Kidney (tissue), 14 donors: ENCODE results near the gene SMOC1. TPM values are rescaled to one million over a fixed set of nuclear protein-coding genes. Genes with fewer than 3 reads are reported as not detected.

Experiments used
- DNase-seq, 5 donors: peaks; one replicate each; pipeline ENCODE4 v3.0.0-alpha.2; 2013 to 2020
- FAIRE-seq: peaks from 2 replicates; lab custom pipeline; 2012; peaks lifted over from hg19 to GRCh38; lab: Jason Lieb, UNC
- H3K27ac ChIP-seq, 2 donors: one replicate each; pipeline ENCODE4 v1.7.0; 2013; ENCODE audit warnings: low read depth in 2 of 2, low read length in 2 of 2, inconsistent platforms in 1 of 2
- H3K27me3 ChIP-seq: one replicate; pipeline ENCODE4 v1.7.1; 2013; ENCODE audit warnings: low read length, inconsistent platforms; ENCODE audit not compliant: control insufficient read depth, insufficient read depth
- H3K36me3 ChIP-seq, 3 donors: one replicate each; pipeline versions ENCODE4 v1.7.0 to v1.7.1; 2013; ENCODE audit warnings: low read length in 3 of 3, control low read depth in 1 of 3, inconsistent platforms in 1 of 3; ENCODE audit not compliant: insufficient read depth in 3 of 3, control insufficient read depth in 2 of 3
- H3K4me1 ChIP-seq, 3 donors: one replicate each; pipeline versions ENCODE4 v1.7.0 to v1.7.1; 2013; ENCODE audit warnings: low read length in 3 of 3, inconsistent platforms in 1 of 3, low read depth in 1 of 3; ENCODE audit not compliant: control insufficient read depth in 2 of 3, insufficient read depth in 2 of 3
- H3K4me3 ChIP-seq, 3 donors: one replicate each; pipeline versions ENCODE4 v1.7.0 to v1.8.1; 2013; ENCODE audit warnings: low read length in 3 of 3, control low read depth in 1 of 3, inconsistent platforms in 1 of 3
- H3K9ac ChIP-seq, 3 donors: one replicate each; pipeline versions ENCODE4 v1.7.0 to v1.7.1; 2013; ENCODE audit warnings: low read length in 3 of 3, control low read depth in 1 of 3, inconsistent platforms in 1 of 3
- H3K9me3 ChIP-seq, 3 donors: one replicate each; pipeline versions ENCODE4 v1.7.0 to v1.7.1; 2013; ENCODE audit warnings: low read length in 3 of 3, control low read depth in 1 of 3, inconsistent platforms in 1 of 3; ENCODE audit not compliant: control insufficient read depth in 2 of 3, insufficient read depth in 1 of 3
- intact Hi-C: fragments of 100-400 bp; cut with DNase I; formaldehyde crosslinking; loops from one replicate; pipeline ENCODE4 v1.11.1; 2022
- polyA plus RNA-seq: library from polyadenylated mRNA; stranded (reverse); fragments of 350-450 nt; fragmentation: Illumina TruSeq; extraction: RNeasy Lipid Tissue Mini Kit (QIAGEN cat#74804); gene quantifications from one replicate; pipeline ENCODE4 v1.2.3, GENCODE V29; 2014; ENCODE audit warnings: low read depth, low replicate concordance; ENCODE audit not compliant: insufficient read depth
- total RNA-seq: library from RNA; stranded (reverse); fragmentation: NEBNext Ultra II Directional; extraction: Animal tissue kit (Norgen Biotek cat#: 25700); gene quantifications from one replicate; pipeline ENCODE4 v1.2.1, GENCODE V29; 2021
- TF ChIP-seq, protein P1 (sequence below): IDR thresholded peaks from 3 replicates; pipeline ENCODE4 v1.5.1; 2012; ENCODE audit warnings: mild to moderate bottlenecking, moderate library complexity, borderline replicate concordance; ENCODE audit not compliant: insufficient read depth; ENCODE audit errors: extremely low read depth
- donor health status: control.
- donor health status: control.
- donor health status: control.
- donor health status: control.
- donor health status: control.
- donor health status: DM: yes; HTN: yes; CAD: no.
- donor health status: Normal renal cell carcinoma (clear cell type).

SMOC1 gene
- total and polyA plus RNA-seq, 2 donors from 2014 or later, result 1.2 to 2.8 TPM

DNA sequence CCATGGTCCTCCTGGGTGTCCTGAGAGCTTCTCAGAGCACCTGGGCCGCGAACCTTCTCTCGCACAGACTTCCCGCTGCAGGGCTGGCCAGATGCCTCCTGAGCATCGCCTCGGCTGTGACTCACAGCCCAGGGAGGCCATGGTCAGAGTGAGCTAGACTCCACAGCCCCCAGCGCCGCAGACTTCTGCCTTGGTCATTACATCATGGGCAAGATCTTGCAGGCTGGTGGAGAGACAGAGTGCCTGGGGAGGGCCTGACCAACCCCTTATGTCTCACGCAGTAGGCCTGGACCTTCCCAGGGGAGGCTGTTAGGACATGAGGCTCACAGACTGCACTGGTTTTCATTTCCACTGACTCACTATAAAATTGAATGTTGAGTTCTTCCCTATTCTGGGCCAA lies 41.8 kb downstream of the SMOC1 start:
- FAIRE-seq, result no peak
- TF ChIP-seq, protein P1, sequence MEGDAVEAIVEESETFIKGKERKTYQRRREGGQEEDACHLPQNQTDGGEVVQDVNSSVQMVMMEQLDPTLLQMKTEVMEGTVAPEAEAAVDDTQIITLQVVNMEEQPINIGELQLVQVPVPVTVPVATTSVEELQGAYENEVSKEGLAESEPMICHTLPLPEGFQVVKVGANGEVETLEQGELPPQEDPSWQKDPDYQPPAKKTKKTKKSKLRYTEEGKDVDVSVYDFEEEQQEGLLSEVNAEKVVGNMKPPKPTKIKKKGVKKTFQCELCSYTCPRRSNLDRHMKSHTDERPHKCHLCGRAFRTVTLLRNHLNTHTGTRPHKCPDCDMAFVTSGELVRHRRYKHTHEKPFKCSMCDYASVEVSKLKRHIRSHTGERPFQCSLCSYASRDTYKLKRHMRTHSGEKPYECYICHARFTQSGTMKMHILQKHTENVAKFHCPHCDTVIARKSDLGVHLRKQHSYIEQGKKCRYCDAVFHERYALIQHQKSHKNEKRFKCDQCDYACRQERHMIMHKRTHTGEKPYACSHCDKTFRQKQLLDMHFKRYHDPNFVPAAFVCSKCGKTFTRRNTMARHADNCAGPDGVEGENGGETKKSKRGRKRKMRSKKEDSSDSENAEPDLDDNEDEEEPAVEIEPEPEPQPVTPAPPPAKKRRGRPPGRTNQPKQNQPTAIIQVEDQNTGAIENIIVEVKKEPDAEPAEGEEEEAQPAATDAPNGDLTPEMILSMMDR, result no peak
- intact Hi-C loops, result no loop called here

DNA sequence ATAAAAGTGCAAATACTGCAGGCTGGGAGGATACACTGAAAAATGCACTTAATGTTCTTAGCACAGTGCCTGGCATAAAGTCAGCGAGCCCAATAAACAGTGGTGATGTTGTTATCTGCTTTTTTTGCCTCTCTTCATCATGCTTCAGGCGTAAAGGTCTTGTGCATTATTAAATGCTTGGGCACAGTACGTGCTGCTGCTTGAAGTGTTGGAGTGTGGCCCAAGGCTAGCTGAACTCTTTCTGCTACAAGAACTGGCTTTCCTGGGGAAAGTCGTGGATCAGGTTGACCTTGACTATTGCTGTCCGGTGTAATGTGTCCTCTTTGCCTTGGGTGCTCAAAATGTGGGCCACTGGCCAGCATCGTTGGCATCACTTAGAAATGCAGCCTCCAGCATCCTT lies 43.0 kb downstream of the SMOC1 start:
- DNase-seq (no peak), FAIRE-seq (no peak)
- TF ChIP-seq, protein P1, result no peak
- Histone ChIP-seq H3K27me3 (no peaks in the 10 kb centered on the region), H3K9me3 (no peaks in the 10 kb centered on the region), H3K9ac (no peak overlapping the region), H3K27ac (no peak overlapping the region), H3K36me3 (no peaks in the 10 kb centered on the region), H3K4me3 (no peak overlapping the region), H3K4me1 (no peaks in the 10 kb centered on the region)
- intact Hi-C loops, result no loop called here

More for the DNA sequence above, 41.8 kb downstream of the SMOC1 start:
- Histone ChIP-seq H3K36me3 (no peaks in the 10 kb centered on the region), H3K9me3 (no peaks in the 10 kb centered on the region), H3K27me3 (no peaks in the 10 kb centered on the region), H3K9ac (no peak overlapping the region), H3K27ac (no peak overlapping the region), H3K4me3 (no peak overlapping the region), H3K4me1 (no peaks in the 10 kb centered on the region)
- no peak for DNase-seq

DNA sequence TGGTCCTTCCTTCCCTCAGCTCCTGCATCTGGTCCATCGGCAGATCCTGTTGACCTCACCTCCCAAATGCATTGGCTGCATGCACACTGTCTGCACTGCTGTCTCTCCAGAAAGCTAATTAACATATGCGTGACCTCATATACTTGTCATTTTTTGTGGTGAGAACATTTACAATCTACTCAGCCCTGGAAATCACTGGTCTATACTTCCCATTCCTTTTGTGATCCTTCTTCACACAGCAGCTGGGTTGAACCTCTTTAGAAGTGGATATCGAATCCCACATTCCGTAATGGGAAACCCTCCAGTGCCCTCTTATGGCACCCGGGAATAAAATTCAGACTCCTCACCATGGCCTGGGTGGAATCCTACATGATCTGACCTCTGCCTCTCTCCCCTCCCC lies 45.0 kb downstream of the SMOC1 start:
- peak in 2 of 5 donors; percentile 37 to 44 for DNase-seq
- TF ChIP-seq, protein P1, result no peak
- no peak overlapping the region for H3K27ac ChIP-seq
- no peaks in the 10 kb centered on the region for H3K9me3 ChIP-seq
- no peak overlapping the region for H3K4me3 ChIP-seq
- intact Hi-C loops, result no loop called here
- H3K36me3 ChIP-seq, result no peaks in the 10 kb centered on the region
- no peak for FAIRE-seq
- H3K9ac ChIP-seq, result no peak overlapping the region
- H3K4me1 ChIP-seq, result no peaks in the 10 kb centered on the region
- H3K27me3 ChIP-seq, result no peaks in the 10 kb centered on the region

DNA sequence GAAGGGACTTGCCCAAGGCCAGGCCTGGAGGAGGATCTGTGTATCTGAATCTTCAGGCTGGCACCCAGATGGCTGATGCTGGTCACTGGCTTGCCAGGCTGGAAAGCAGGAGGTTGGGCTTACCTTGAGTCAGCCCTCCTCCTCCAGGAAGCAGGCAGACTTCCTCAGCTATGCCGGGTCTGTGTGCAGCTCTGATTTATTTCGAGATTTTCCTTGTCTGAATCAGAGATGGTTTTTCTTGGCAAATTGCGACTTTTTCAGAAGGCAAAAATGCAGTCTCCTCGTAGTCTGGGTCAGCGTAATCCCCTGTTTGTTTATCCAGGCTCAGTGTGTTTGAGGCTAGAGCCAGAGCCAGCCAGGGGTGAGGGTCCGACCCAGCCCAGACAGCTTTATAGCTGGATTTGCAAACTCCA lies 48.9 kb downstream of the SMOC1 start:
- intact Hi-C loops, result no loop called here
- Histone ChIP-seq H3K27me3 (no peaks in the 10 kb centered on the region), H3K36me3 (no peaks in the 10 kb centered on the region), H3K4me1 (no peaks in the 10 kb centered on the region), H3K4me3 (no peak overlapping the region), H3K9me3 (no peaks in the 10 kb centered on the region), H3K27ac (no peak overlapping the region), H3K9ac (no peak overlapping the region)
- TF ChIP-seq, protein P1, result no peak
- DNase-seq (peak in 3 of 5 donors; percentile 39 to 63 (median 40)), FAIRE-seq (no peak)
